Muscle of leg (tissue), 16 donors: ENCODE data around the gene REG1B. TPM values are rescaled to one million over a fixed set of nuclear protein-coding genes. Genes with fewer than 3 reads are reported as not detected.

Experiments
- DNase-seq: peaks from one replicate; pipeline ENCODE4 v3.0.0; 2013
- H3K27ac ChIP-seq: one replicate; pipeline ENCODE4 v1.5.1; 2013; ENCODE audit warnings: mild to moderate bottlenecking, low read length, control low read depth
- H3K27me3 ChIP-seq: one replicate; pipeline ENCODE4 v1.6.1; 2013; ENCODE audit warnings: low read length; ENCODE audit not compliant: control insufficient read depth, insufficient read depth
- H3K36me3 ChIP-seq: one replicate; pipeline ENCODE4 v1.6.1; 2013; ENCODE audit warnings: low read length; ENCODE audit not compliant: control insufficient read depth, insufficient read depth
- H3K4me1 ChIP-seq: one replicate; pipeline ENCODE4 v1.6.1; 2013; ENCODE audit warnings: low read length; ENCODE audit not compliant: control insufficient read depth, insufficient read depth
- H3K4me3 ChIP-seq: one replicate; pipeline ENCODE4 v1.5.1; 2013; ENCODE audit warnings: low read length, control low read depth
- H3K9me3 ChIP-seq: replicated peaks from 2 replicates; pipeline ENCODE4 v1.6.1; 2013; ENCODE audit warnings: low read depth, low read length; ENCODE audit not compliant: control insufficient read depth
- WGBS: methylation state at CpG from one replicate; pipeline ENCODE4 v1.1.5; 2013; ENCODE audit warnings: missing lambda C conversion rate; ENCODE audit not compliant: insufficient coverage; 5-methylcytosine and 5-hydroxymethylcytosine counted together
- long read RNA-seq, 11 donors: transcript quantifications; one replicate each; lab custom pipeline, GENCODE V29; 2026
- polyA plus RNA-seq, 8 donors: library from polyadenylated mRNA; unstranded; fragments of 120-200 nt; gene quantifications; one replicate each; pipeline versions ENCODE4 v1.2.1 to v1.2.3, GENCODE V29; 2013; ENCODE audit warnings: inconsistent platforms in 1 of 8, low replicate concordance in 1 of 8; ENCODE audit not compliant: insufficient read length in 8 of 8, insufficient read depth in 1 of 8
- total RNA-seq: library from RNA; stranded (reverse); fragments of 120-200 nt; gene quantifications from one replicate; pipeline ENCODE4 v1.2.4, GENCODE V29; 2013

Gene REG1B, protein sequence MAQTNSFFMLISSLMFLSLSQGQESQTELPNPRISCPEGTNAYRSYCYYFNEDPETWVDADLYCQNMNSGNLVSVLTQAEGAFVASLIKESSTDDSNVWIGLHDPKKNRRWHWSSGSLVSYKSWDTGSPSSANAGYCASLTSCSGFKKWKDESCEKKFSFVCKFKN
- not detected for total RNA-seq
- polyA plus RNA-seq: not detected
- long read RNA-seq, donor 1: 0 reads
- long read RNA-seq, donor 2: 0 reads
- long read RNA-seq, donor 3: 0 reads
- long read RNA-seq, donor 4: 0 reads
- long read RNA-seq, donor 5: 0 reads
- long read RNA-seq, donor 6: 0 reads
- long read RNA-seq, donor 7: 0 reads
- long read RNA-seq, donor 8: 0 reads
- long read RNA-seq, donor 9: 0 reads
- long read RNA-seq, donor 10: 0 reads
- long read RNA-seq, donor 11: 0 reads

DNA sequence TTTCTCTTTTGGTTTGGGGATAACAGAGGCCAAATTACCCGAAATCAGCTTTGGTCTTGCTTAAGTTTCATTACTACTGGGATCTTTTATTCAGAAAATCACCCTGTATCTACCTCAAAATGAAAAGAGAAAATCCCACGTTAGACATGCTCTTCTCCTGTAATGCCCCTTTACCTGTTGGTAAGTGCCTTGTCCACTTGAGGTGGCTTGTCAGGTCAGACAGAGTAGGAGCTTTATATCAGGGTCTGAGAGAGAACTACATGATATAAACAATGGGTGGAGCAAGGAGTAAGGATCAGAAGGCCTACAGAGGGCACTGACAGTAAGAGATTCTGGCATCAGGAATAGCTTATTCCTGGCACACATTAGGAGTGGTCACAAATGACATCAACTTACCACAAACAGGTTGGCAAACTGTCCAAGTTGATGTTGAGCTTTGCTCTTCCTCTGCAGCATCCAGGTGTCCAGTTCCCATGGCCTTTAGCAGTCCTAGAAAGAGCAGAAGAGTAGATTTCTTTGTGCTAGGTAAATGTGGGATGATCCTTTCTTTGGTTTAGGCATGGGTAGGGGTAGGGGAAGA is at the start of gene REG1B:
Gene REG1B, minus strand, starts transcription at position 209 of the 580 bp plus-strand sequence. CDS start 381 bp downstream, outside the sequence.
- Histone ChIP-seq H3K36me3 (no peaks in the 10 kb centered on the region), H3K27ac (no peak within 1 kb of the TSS), H3K27me3 (no peaks in the 10 kb centered on the region), H3K4me3 (no peak within 1 kb of the TSS), H3K9me3 (peaks cover 2% of the 10 kb centered on the region), H3K4me1 (no peaks in the 10 kb centered on the region)
- DNase-seq: no peak
- WGBS: no CpG with 5 or more reads among the region's 2 CpGs

DNA sequence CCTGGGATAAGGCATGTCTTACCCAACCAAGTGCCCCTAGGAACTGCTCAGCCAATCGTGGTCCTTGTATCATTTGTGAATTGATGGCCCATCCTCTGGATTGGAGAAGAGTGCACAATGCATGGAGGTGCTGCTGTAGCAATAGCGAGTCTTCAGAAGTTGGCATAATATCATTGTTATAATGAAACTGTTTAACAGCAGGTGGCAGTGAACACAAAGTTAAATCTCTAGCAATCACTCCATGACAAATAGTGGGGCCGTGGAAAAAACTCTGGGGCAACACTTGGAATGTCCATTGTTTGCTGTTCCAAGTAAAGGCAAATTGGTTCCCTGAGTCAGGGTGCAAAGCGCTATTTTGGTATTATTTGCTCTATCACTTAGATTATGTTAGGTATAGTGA is 43.9 kb upstream of the REG1B start:
- H3K4me1 ChIP-seq: no peaks in the 10 kb centered on the region
- 81% methylated on average over 3 of the region's 4 CpGs for WGBS
- no peak overlapping the region for H3K27ac ChIP-seq
- no peaks in the 10 kb centered on the region for H3K36me3 ChIP-seq
- no peak for DNase-seq
- H3K9me3 ChIP-seq: peaks cover 12% of the 10 kb centered on the region
- no peaks in the 10 kb centered on the region for H3K27me3 ChIP-seq
- H3K4me3 ChIP-seq: no peak overlapping the region

DNA sequence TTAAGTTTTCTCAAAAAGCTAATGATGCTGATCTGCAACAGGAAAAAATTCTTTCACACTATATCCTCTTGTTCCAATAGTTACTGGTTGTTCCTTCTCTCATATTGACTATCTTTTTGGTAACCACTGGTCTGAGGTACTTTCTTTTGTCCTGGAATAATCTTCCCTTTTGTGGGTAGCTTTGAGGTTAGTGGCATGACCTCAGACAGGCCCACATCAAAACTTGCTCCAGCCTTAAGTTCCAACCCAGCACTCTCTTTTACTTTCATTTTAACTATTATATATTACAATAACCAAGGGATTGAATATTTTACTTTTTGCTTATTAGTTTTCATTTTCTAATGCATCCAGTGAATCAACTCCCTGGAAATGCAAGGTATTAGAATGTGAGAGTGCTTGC is 42.0 kb upstream of the REG1B start:
- DNase-seq: no peak
- Histone ChIP-seq H3K36me3 (no peaks in the 10 kb centered on the region), H3K4me3 (no peak overlapping the region), H3K9me3 (peaks cover 9% of the 10 kb centered on the region), H3K27me3 (no peaks in the 10 kb centered on the region), H3K27ac (no peak overlapping the region), H3K4me1 (no peaks in the 10 kb centered on the region)

DNA sequence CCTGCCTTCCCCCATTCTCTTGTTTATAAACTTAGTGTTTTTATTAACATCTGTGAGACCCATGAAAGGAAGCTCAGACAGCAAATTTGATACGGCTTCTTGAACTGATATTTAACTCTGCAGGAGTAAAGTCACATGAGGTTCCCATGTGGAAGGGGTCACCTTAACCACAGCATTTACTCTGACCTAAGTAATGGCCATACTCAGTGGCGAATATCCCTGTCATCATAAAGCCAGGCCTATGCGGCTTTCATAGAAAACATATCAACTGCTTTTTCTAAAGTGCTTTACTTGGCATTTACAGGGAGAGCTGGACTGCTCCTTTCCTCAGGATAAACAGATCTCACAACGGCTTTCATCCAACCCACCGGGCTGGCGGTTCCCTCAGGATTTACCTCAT is 41.5 kb upstream of the REG1B start:
- WGBS: 67% methylated on average over 2 of the region's 6 CpGs
- H3K4me1 ChIP-seq: no peaks in the 10 kb centered on the region

DNA sequence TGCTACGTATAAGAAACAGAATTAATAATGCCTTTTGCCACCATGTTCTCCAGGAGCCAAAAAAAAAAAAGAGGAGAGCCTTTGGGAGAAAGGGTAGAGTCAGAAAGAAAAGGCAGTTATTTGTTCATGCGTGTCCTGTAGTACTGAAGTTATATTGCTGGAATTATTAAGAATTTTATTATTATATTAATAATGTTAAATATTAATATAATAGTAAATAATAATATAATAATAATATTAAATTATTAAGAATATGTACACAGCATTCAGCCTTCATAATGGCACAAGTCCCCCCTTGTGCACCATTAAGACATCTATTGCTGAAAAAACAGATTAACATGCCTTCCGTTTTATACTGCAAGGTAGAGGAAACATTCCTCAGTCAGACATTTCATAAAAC is 40.6 kb upstream of the REG1B start:
- no peaks in the 10 kb centered on the region for H3K36me3 ChIP-seq
- H3K4me3 ChIP-seq: no peak overlapping the region
- no peak overlapping the region for H3K27ac ChIP-seq
- WGBS: no CpG with 5 or more reads among the region's 3 CpGs
- H3K9me3 ChIP-seq: peaks cover 2% of the 10 kb centered on the region
- H3K4me1 ChIP-seq: no peaks in the 10 kb centered on the region
- no peaks in the 10 kb centered on the region for H3K27me3 ChIP-seq
- DNase-seq: no peak

More for the DNA sequence above, 41.5 kb upstream of the REG1B start:
- no peaks in the 10 kb centered on the region for H3K36me3 ChIP-seq
- peaks cover 7% of the 10 kb centered on the region for H3K9me3 ChIP-seq
- no peaks in the 10 kb centered on the region for H3K27me3 ChIP-seq
- H3K27ac ChIP-seq: no peak overlapping the region
- H3K4me3 ChIP-seq: no peak overlapping the region
- DNase-seq: no peak

DNA sequence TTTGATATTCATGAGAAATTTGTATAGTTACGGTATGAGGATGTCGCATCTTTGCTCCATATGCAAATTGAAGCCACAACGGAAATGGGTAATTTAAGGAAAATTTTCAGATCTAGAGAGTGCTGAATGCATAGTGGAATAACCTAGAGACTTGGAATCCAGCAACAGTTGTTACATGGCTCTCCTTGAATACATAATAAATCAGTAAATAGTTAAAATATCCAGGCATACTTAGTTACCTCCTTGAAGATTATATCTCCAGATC is 37.9 kb upstream of the REG1B start:
- WGBS: 86% methylated on average over 2 of the region's 3 CpGs
- Histone ChIP-seq H3K27me3 (no peaks in the 10 kb centered on the region), H3K4me1 (no peaks in the 10 kb centered on the region), H3K9me3 (peaks cover 2% of the 10 kb centered on the region), H3K36me3 (no peaks in the 10 kb centered on the region), H3K27ac (no peak overlapping the region), H3K4me3 (no peak overlapping the region)
- no peak for DNase-seq

DNA sequence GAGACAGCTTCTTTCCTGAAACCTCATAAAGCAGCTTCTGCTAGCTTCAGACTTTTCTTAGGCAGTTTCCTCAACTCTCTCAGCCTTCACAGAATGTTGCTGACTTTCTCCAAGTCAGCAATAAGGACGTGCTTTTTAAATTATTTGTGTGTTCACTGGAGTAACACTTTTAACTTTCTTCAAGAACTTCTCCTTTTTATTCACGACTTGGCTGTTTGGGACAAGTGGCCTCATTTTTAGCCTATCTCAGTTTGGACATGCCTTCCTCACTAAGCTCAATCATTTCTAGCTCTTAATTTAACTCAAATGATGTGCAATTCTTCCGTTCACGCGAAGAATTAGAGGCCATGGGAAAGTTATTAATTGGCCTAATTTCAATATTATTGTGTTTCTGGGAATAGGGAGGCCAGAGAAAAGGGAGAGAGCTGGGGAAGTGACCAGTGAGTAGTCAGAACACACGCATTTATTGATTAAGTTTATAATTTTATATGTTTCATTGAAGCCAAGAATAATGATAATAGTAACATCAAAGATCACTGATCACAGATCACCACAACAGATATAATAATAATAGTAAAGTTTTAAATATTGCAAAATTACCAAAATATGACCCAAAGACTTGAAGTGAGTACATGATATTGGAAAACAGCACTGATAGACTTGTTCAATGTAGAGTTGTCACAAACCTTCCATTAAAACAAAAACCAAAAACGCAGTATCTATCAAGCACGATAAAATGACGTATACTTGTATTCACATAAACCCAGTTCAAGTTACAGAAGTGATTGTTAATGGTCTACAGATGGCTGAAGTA is 37.3 kb upstream of the REG1B start:
- no peaks in the 10 kb centered on the region for H3K27me3 ChIP-seq
- WGBS: no CpG with 5 or more reads among the region's 9 CpGs
- H3K4me3 ChIP-seq: no peak overlapping the region
- no peaks in the 10 kb centered on the region for H3K36me3 ChIP-seq
- H3K9me3 ChIP-seq: peaks cover 2% of the 10 kb centered on the region
- H3K27ac ChIP-seq: no peak overlapping the region
- no peaks in the 10 kb centered on the region for H3K4me1 ChIP-seq
- DNase-seq: no peak

GRCh38 chr2:79122676-79123075 is 34.9 kb upstream of the REG1B start:
- Histone ChIP-seq H3K4me3 (no peak overlapping the region), H3K36me3 (no peaks in the 10 kb centered on the region), H3K9me3 (peaks cover 2% of the 10 kb centered on the region), H3K27ac (no peak overlapping the region), H3K4me1 (no peaks in the 10 kb centered on the region), H3K27me3 (no peaks in the 10 kb centered on the region)
- WGBS: 80% methylated on average over 2 of the region's 2 CpGs
- DNase-seq: no peak

DNA sequence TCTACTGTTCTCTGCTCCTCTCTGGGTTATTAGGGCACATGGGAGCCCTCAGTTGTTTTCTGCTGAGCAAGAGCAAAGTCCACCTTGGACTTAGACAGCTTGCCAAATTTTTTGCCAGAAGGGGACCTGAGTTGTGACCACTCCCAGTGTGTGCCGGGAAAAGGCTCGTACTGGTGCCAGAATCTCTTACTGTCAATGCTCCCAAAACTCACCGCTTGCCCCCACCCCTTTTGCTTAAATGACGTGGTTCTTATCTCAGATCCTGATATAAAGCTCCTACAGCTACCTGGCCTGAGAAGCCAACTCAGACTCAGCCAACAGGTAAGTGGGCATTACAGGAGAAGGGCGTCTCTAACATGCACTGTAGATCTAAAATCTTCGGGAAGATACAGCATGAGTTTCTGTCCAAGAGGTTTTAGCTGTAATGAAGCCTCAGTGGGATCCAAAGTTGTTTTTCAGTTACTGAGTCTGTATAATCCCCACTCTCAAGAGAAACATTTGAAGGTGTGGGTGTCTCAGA is 32.5 kb upstream of the REG1B start, which contains the start of gene REG1A:
Gene REG1A, plus strand, starts transcription at position 295 of the 520 bp plus-strand sequence. CDS start 374 bp downstream, outside the sequence.
- Histone ChIP-seq H3K27ac (no peak within 1 kb of the TSS), H3K36me3 (no peaks in the 10 kb centered on the region), H3K4me1 (no peaks in the 10 kb centered on the region), H3K4me3 (no peak within 1 kb of the TSS), H3K9me3 (peaks cover 2% of the 10 kb centered on the region), H3K27me3 (no peaks in the 10 kb centered on the region)
- 69% methylated on average over 3 of the region's 6 CpGs for WGBS
- no peak for DNase-seq
